GM21717 (cell line): ENCODE data around the gene NPTX1.
"Not testable (repeated sequence)": the region's sequence is repeated elsewhere in the genome, so short reads cannot be mapped to it uniquely, and the experiment has no call there.

ENCODE experiments used
- ATAC-seq: cut with Tn5 transposase; IDR thresholded peaks from one replicate; pipeline ENCODE4 v1.9.1; 2021; ENCODE audit warnings: mild to moderate bottlenecking, moderate library complexity; ENCODE audit not compliant: unreplicated experiment

Gene NPTX1, protein sequence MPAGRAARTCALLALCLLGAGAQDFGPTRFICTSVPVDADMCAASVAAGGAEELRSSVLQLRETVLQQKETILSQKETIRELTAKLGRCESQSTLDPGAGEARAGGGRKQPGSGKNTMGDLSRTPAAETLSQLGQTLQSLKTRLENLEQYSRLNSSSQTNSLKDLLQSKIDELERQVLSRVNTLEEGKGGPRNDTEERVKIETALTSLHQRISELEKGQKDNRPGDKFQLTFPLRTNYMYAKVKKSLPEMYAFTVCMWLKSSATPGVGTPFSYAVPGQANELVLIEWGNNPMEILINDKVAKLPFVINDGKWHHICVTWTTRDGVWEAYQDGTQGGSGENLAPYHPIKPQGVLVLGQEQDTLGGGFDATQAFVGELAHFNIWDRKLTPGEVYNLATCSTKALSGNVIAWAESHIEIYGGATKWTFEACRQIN

DNA sequence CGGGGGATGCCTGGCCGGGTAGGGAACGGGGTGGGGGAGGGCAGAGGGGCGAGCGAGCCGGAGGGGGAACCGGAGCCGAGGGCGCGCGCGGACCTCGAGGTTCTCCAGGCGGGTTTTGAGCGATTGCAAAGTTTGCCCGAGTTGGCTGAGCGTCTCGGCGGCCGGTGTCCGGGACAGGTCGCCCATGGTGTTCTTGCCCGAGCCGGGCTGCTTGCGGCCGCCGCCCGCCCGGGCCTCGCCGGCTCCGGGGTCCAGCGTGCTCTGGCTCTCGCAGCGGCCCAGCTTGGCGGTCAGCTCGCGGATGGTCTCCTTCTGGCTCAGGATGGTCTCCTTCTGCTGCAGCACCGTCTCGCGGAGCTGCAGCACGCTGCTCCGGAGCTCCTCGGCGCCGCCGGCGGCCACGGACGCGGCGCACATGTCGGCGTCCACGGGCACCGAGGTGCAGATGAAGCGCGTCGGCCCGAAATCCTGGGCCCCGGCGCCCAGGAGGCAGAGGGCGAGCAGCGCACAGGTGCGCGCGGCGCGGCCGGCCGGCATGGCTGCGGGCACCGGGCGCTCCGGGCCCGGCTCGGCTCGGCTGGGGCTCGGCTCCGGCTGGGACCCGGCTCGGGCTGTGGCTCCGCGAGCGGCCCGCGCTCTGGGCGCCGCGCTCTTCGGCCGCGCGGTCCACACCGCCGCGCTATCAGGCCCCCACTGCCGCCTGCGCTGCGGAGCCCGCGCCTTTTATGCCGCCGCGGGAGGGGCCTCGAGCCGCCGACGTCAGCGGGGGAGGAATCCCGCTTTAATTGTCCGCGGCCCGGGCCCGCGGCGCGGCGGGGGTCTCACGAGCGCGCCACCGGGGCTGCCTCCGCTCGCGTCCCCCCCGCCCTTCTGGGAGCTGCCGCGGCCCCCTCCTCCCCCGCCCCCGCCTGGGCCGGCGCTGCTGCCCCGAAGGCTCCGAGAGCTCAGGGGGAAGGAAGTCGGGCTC lies at the start of gene NPTX1:
TSS of gene NPTX1 (minus strand) at position 698 of the 967 bp plus-strand sequence. CDS start at position 537, 161 bp downstream.
- ATAC-seq = no peak

DNA sequence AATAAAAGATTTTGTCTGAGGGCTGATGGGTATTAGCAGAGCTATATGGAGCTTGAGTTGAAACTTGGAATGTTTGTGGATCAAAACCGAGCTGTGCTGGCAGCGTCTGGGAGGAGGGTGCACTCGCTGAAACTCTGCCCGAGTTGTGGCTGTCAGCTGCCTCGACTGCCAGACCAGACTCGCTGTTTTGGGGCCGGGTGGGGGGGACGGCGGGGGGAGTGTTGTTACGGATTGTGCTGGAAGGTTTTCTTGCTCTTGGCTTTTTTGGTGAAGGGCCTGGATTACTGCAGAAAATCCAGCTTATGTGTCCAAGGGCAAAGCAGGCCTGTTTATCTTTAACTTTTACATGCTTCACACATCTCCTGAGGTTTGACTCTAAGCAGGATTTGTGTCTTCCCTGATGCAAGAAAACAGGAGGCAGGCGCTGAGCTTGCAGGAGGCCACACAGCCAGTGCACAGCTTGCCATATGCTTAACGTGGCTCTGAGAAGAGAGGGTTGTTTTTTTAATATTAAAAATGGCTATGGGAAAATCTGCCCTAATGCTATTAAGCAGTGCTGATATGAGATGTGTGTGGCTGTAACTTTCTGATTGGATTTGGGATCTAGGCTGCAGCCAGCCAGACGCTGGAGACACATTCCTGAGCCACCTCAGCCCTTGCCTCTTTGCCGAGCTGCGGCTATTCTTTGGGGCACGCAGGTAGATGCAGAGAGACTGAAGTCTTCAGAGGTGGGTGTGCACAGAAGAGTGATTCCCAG lies 47.7 kb upstream of the NPTX1 start:
- ATAC-seq = no peak

DNA sequence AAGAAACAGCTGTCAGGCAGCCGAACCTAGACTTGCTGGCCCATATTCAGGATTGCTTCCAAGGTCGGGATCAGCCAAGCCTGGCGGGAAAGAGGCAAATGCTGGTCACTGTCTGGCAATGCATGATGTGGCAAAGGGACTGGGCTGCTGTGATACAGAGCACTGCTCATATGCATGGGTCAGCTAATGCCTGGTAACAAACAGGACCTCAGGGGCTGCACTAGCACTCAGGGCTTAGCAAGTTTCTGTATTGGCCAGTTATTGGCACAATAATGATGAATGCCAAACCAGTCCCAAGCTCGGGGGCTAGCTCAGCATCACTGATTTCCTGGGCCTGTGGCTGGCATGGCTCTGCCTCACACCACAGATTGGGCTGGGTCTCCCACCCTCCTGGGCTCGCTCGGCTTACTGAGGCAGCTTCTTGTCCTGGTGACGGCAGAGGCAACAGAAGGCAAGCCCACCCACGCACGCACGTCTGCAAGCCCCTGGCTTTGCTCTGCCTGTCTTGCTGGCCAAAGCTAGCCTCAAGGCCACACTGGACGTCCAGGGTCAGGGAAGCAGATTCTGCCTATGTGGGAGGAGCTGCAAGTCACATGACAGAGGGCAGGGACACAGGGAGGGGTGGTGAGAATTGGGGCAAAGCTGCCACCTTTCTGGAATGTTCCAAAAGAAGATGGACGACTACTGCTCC lies 46.8 kb upstream of the NPTX1 start:
- ATAC-seq = no peak

DNA sequence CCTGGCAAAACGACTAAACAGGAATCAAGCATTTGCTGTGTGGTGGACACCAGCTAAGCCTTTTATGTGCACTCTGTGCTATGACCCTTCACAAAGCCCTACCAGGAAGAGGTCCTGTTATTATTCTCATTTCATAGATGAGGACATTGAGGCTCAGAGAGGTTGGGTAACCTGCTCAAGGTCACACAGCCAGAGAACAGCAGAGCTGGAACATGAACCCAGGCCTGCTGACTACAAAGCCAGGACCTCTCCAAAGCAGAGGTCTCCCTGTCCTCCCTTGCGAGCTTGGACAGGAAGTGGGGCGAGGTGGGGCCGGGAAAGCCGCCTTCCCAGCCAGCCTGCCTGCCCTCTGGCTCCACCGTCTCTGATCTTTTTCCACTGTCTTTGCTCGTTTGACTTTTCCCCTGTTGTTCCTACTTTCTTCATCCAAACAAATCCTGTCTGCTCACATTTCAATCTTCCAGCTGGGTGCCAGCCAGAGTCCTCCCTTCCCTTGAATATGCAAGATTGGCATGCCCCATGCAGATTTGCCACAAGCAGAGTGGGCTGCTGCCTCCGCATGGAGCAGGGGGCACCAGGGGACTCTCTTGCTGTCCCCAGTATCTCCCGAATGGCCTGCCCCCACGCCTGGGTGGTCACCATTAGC lies 44.5 kb upstream of the NPTX1 start:
- no peak for ATAC-seq

DNA sequence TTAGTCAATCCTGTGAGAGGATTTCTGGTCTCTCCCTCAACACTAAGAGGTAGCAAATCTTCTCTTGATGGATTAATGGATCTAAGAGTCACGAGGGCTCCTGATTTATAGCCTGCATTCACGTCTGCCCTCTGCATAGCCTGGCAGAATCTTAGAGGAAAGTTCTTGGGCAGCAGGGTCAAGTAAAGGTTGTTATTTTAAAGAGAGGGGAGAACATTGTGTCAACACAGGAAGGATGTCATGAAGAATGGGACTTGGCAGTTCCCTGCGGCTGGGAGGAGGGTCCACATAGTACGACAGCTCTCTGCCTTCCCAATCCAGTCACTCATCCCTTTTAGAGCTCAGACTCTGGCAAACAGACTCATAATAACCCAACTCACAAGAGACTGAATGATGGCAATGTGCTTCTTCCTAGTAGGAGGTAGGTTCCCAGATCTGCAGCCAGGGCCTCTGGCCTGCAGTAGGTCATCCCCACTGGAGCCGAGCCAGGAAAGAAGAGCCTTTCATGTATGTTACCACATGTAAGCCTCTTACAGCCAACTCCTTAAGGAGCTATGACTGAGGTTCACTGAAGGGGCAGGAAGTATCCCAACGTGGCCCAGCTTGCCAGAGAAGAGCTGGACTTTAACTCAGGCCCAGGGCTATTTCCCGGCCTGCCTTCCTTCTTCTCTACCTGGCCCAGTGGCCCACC lies 42.8 kb upstream of the NPTX1 start:
- ATAC-seq = no peak

DNA sequence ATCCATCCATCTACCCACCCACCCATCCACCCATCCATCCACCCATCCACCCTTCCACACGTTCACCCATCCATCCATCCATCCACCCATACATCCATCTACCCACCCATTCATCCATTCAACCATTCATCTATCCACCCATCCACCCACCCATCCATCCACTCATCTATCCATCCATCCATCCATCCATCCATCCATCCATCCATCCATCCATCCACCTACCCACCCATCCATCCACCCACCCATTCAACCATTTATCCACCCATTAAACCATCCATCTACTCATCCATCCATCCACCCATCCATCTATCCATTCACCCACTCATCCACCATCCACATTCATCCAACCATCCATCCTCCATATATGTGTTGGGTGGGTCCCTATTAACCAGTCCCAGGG lies 42.0 kb upstream of the NPTX1 start:
- no peak for ATAC-seq

DNA sequence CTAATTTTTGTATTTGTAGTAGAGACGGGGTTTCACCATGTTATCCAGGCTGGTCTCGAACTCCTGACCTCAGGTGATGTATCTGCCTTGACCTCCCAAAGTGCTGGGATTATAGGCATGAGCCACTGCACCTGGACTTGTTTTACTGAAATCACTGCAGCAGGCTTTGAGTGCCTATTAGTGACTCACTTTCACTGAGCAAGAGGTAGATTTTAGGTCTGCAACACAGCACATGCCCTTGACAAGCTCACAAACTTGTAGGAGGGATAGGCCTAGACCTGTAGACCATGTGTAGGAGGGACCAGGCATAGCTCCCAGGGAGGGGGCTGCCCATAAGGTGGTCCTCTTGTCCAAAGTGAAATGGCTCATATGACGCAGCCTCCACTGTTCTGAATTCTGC lies 41.2 kb upstream of the NPTX1 start:
- ATAC-seq = no peak

DNA sequence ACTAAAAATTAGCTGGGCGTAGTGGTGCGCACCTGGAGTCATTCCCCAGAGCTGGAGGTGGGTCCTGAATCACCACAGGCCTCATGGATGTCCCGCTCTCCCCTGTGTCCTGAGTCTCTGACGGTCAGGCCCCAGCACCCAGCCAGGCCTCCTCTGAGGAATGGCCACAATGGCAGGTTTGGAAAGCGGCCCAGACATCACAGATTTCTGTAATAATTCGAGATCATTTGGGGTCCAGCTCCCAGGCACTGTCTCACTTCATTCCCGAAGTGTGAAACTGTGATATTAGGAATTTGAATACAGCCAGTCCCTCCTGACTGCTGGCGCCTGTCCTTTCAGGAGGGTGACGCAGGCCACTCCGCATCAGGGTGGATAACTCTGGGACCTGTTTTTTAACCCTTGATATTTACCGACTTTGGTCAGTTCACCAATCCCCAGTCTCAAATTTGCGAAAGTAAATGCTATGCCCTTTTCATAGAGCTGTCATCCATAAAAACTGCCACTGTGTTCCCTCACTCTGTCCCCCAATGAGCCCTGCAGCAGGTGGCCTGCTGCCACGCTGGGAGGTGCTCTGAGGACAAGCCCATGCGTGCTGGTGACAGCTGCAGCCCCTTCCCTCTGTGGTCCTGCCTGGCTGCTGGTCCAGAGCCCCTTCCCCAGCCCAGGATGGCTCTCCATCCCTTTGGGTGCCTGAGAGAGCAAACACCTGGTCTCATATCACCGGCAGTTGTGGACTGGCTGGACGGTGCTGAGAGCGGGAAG lies 39.9 kb upstream of the NPTX1 start:
- no peak for ATAC-seq

DNA sequence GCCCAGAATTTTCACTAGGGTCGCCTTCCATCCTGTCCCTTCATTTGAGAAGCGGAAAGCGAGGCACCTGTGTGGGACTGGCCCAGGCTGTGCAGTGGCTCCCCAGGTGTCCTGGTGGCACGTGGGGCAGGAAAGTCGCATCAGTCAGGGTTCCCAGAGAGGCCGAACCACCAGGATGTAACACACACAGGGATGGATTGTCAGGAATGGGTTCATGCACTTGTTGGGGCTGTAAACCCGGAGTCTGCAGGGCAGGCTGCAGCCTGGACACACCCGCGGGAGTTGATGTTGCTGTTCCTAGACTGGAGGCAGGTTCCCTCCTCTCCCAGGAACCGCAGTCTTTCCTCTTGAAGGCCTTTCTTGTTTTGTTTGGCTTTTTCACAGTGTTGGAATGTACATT lies 37.5 kb upstream of the NPTX1 start:
- ATAC-seq = no peak

DNA sequence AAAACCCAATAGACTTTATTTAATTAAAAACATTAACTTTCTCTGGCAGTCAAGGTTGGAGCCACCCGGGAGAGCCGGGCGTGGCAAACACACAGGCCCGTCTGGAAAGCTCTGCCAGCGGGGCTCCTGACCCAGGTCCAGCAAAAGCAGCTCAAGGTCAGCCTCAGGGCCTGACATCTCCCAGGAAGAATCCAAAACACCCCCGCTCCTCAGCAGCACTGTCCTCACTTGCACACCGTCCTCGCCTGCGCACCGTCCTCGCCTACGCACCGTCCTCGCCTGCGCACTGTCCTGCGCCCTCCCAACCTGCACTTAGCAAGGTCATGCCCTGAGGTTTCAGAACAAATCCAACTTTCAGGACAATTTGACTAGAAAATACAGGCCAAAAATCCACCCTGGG lies 36.8 kb upstream of the NPTX1 start:
- no peak for ATAC-seq

DNA sequence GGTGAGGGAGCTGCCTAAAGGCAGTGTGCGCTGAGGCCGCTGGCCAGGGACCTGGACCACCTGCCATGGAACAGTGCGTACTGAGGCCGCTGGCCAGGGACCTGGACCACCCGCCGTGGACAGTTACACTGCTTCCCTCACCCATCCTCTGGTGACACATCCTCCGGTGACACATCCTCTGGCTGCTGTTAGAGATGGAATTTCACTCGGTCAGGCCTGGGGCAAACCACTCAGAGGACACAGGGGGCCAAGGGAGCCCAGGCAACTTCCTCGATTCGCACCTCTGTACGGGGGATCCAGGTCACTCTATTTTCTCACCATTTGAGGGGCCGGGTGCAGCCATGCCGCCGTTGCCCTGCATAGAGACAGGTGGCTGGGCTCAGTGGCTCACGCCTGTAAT lies 35.8 kb upstream of the NPTX1 start:
- no peak for ATAC-seq

DNA sequence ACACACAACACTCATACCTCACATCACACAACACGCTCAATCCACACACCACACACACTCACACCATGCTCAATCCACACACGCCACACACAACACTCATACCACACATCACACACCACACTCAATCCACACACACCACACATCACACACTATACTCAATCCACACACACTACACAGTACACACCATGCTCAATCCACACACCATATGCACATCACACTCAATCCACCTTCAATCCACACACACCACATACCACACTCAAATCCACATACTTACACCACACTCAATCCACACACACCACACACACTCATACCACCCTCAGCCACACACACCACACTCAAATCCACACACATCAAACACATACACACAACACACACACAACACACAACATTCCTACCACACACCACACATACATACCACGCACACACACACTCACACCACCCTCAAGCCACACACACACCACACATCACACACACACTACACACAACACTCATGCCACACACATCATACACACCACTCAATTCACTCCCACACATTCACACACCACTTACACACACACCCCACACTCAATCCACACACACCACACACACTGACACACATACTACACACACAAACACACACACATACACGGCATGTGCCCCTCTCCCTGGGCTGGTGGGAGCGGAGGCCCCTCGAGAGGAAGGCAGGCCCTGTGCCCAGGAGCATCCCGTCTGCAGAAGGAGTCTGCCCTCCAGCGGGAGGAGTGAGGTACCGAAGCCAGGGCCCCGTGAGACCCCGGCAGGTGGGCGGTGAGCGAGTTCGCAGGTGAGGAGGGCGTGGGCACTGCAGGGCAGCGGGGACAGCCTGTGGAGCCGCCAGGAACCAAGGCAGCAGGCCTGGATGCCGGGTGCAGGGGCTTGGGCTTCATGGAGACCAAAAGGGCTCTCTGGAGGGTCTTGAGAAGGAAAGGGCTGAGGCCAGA lies 35.1 kb upstream of the NPTX1 start:
- ATAC-seq = no peak

DNA sequence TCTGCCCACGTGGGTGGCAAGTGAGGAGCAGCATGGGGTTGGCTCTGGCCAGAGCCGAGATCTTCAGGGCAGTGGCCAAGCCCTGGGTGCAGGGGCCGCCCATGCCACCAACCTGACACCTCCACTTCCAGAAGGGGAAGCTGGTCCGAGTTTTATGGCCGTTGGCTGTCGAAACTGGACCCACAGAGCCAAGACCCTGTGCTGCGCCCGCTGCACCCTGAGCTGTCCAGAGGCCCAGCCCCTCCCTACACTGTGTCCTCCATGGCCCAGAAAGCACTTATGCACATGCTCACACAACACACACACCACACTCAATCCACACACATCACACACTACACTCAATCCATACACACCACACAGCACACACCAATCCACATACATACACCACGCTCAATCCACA lies 34.4 kb upstream of the NPTX1 start:
- no peak for ATAC-seq

DNA sequence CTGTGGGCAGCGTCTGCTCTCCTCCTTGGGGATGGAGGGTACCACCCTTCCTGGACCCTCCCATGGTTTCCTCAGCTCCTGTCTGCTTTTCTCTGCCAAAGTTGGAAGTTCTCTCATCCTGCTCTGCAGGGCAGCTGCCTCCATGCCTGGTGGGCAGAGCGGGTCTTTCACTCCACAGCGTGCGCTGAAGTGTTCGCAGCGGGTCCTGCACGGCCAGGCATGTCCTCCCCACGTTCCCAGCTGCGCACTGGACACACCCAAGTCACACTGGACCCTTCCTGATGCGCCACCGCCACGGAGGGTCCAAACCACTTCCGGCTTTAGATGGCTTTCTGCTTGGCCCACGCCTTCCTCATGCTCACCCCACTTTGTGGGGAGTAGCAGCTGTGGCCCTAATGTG lies 33.7 kb upstream of the NPTX1 start:
- ATAC-seq = no peak

DNA sequence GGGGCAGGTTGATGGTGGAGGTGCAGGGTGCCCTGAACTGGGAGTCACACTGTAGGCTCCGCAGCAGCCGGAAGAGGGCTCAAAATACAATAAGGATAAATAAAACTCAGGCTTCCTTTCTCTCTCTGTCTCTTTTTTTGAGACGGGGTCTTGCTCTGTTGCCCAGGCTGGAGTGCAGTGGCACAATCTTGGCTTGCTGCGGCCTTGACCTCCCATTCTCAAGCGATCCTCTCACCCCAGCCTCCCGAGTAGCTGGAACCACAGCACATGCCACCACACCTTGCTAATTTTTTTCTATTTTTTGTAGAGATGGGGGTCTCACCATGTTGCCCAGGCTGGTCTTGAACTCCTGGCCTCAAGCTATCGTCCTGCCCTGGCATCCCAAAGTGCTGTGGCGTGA lies 32.9 kb upstream of the NPTX1 start:
- ATAC-seq = no peak

DNA sequence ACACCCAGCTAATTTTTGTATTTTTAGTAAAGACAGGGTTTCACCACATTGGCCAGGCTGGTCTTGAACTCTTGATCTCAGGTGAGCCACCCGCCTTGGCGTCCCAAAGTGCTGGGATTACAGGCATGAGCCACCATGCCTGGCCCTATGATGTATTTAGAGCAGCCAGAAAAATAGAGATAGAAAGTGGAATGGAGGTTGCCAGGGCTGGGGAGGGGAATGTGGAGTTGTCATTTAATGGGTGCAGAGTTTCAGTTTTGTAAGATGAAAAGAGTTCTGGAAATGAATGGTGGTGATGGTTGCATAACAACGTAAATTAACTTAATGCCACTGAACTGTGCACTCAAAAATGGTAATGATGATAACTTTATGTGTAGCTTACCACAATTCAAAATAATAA lies 31.6 kb upstream of the NPTX1 start:
- no peak for ATAC-seq

DNA sequence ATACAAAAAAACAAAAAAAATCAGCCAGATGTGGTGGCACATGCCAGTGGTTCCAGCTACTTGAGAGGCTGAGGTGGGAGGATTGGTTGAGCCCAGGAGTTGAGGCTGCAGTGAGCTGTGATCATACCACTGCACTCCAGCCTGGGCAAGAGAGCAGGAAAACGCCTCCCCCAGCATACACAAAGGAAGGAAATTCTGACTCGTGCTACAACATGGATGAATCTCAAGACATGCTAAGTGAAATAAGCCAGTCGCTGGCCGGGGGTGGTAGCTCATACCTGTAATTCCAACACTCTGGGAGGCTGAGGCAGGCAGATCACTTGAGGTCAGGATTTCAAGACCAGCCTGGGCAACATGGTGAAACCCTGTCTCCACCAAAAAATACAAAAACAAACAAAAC lies 30.8 kb upstream of the NPTX1 start:
- not testable (repeated sequence) for ATAC-seq
